Temporal lobe (tissue), 1 donor: ENCODE results near the gene LRIG2. TPM values are rescaled to one million over a fixed set of nuclear protein-coding genes. Genes with fewer than 3 reads are reported as not detected.

Experiments
- total RNA-seq: library from RNA; depleted of rRNA; stranded (reverse); fragments of >200 nt; gene quantifications from one replicate; pipeline ENCODE4 v1.2.3, GENCODE V29; 2014

LRIG2 gene
- total RNA-seq, 1 donor from 2014 or later, result 27.5 TPM

Other genes with a start within 250 kb of the LRIG2 start
- gene SLC16A1, start 117.0 kb upstream of the LRIG2 start, total RNA-seq, result 43.5 TPM